GM12801 (cell line): ENCODE measurements around the gene HPN.

Experiments used
- CTCF ChIP-seq: IDR thresholded peaks from one replicate; pipeline ENCODE4 v1.5.1; 2011; ENCODE audit warnings: control low read depth; ENCODE audit not compliant: insufficient read length; ENCODE audit errors: extremely low read depth

HPN gene

GRCh38 chr19:35106898-35107541 lies 65.5 kb downstream of the HPN start:
- TF ChIP-seq CTCF, result no peak

GRCh38 chr19:35107545-35107944 lies 66.0 kb downstream of the HPN start:
- no peak for TF ChIP-seq CTCF

GRCh38 chr19:35108730-35109129 lies 67.2 kb downstream of the HPN start:
- no peak for TF ChIP-seq CTCF

- no peak for TF ChIP-seq CTCF
Observed at GRCh38 chr19:35109395-35110112, 68.0 kb downstream of the HPN start.

- TF ChIP-seq CTCF, result no peak
Observed at GRCh38 chr19:35110974-35111373, 69.5 kb downstream of the HPN start.

- no peak for TF ChIP-seq CTCF
Observed at GRCh38 chr19:35112995-35113688, 71.6 kb downstream of the HPN start.

- TF ChIP-seq CTCF, result no peak
Observed at GRCh38 chr19:35114353-35115176, 73.0 kb downstream of the HPN start.
